Left lung (tissue), 10 donors: ENCODE results near the gene AMOTL1. TPM values are rescaled to one million over a fixed set of nuclear protein-coding genes. Genes with fewer than 3 reads are reported as not detected.
"Not testable (repeated sequence)": the region's sequence is repeated elsewhere in the genome, so short reads cannot be mapped to it uniquely, and the experiment has no call there.

Experiments used
- ATAC-seq: fragments of 200-7000 bp; cut with Tn5 transposase; one replicate; pipeline ENCODE4 v1.9.1; 2020; ENCODE audit warnings: moderate library complexity
- DNase-seq, 4 donors: peaks; one replicate each; pipeline ENCODE4 v3.0.0-alpha.2; 2013 to 2020
- H3K27ac ChIP-seq, 2 donors: fragments of 200-600 bp; sonication (generic) in 1 of 2; one replicate each; pipeline versions ENCODE4 v1.5.0 to v1.8.0; 2020 to 2021
- H3K27me3 ChIP-seq, 2 donors: fragments of 200-600 bp; sonication (generic) in 1 of 2; one replicate each; pipeline versions ENCODE4 v1.5.0 to v1.8.0; 2020 to 2021
- H3K36me3 ChIP-seq, 2 donors: fragments of 200-600 bp; sonication (generic) in 1 of 2; one replicate each; pipeline versions ENCODE4 v1.5.0 to v1.8.0; 2020 to 2021
- H3K4me1 ChIP-seq, 2 donors: fragments of 200-600 bp; one replicate each; pipeline ENCODE4 v1.8.0; 2021
- H3K4me3 ChIP-seq, 2 donors: fragments of 200-600 bp; sonication (generic) in 1 of 2; one replicate each; pipeline versions ENCODE4 v1.5.0 to v1.8.0; 2020 to 2021; ENCODE audit warnings: mild to moderate bottlenecking in 1 of 2
- H3K9me3 ChIP-seq, 2 donors: fragments of 200-600 bp; sonication (generic) in 1 of 2; one replicate each; pipeline versions ENCODE4 v1.5.0 to v1.8.0; 2020 to 2021
- CTCF ChIP-seq, 2 donors: fragments of 200-600 bp; sonication (generic) in 1 of 2; IDR thresholded peaks; one replicate each; pipeline versions ENCODE4 v1.5.0 to v1.8.0; 2021; ENCODE audit warnings: antibody characterized with exemption in 2 of 2
- intact Hi-C, 2 donors: fragments of 100-400 bp; cut with DNase I; formaldehyde crosslinking; loops; one replicate each; pipeline versions ENCODE4 v1.11.2 to v1.14.2; 2022
- polyA plus RNA-seq, 6 donors: library from polyadenylated mRNA; unstranded; fragments of 120-200 nt; gene quantifications; one replicate each; pipeline ENCODE4 v1.2.1, GENCODE V29; 2013; ENCODE audit not compliant: insufficient read length in 6 of 6
- total RNA-seq, 2 donors: library from RNA; stranded (reverse); fragmentation: NEBNext Ultra II Directional; extraction: Animal tissue kit (Norgen Biotek cat#: 25700); gene quantifications; one replicate each; pipeline ENCODE4 v1.2.1, GENCODE V29; 2021
- donor health status: DM: no; HTN: yes; CAD: no.
- donor health status: DM: no; HTN: no; CAD: no.

Gene AMOTL1
- total and polyA plus RNA-seq, 8 donors = 42.7 to 67.9 (median 55.5) TPM

- Histone ChIP-seq H3K36me3 (peaks cover 0 to 31% of the 10 kb centered on the region in 2 donors), H3K27ac (no peak overlapping the region), H3K4me1 (no peaks in the 10 kb centered on the region), H3K4me3 (no peak overlapping the region), H3K27me3 (no peaks in the 10 kb centered on the region), H3K9me3 (no peaks in the 10 kb centered on the region)
- no peak for TF ChIP-seq CTCF (IDR thresholded peaks at IDR 0.05)
- DNase-seq = no peak
- ATAC-seq = no peak
- intact Hi-C loops = no loop called here
Observed at GRCh38 chr11:94849839-94850238, 81.7 kb downstream of the AMOTL1 start.

GRCh38 chr11:94851864-94852636 lies 83.9 kb downstream of the AMOTL1 start:
- H3K36me3 ChIP-seq = peaks cover 0 to 48% of the 10 kb centered on the region in 2 donors
- ATAC-seq = no peak
- no peak overlapping the region for H3K4me3 ChIP-seq
- no peak for TF ChIP-seq CTCF (IDR thresholded peaks at IDR 0.05)
- no peaks in the 10 kb centered on the region for H3K4me1 ChIP-seq
- no peak for DNase-seq
- H3K27me3 ChIP-seq = no peaks in the 10 kb centered on the region
- intact Hi-C loops = no loop called here
- H3K27ac ChIP-seq = no peak overlapping the region
- no peaks in the 10 kb centered on the region for H3K9me3 ChIP-seq

GRCh38 chr11:94853288-94853687 lies 85.1 kb downstream of the AMOTL1 start:
- H3K27me3 ChIP-seq, H3K4me1 ChIP-seq, H3K9me3 ChIP-seq, H3K4me3 ChIP-seq, DNase-seq, H3K27ac ChIP-seq, intact Hi-C loops, ATAC-seq: not testable (repeated sequence)
- peaks cover 0 to 60% of the 10 kb centered on the region in 2 donors for H3K36me3 ChIP-seq

GRCh38 chr11:94853836-94854235 lies 85.7 kb downstream of the AMOTL1 start:
- intact Hi-C loops = no loop called here
- TF ChIP-seq CTCF (IDR thresholded peaks at IDR 0.05) = no peak
- DNase-seq (no peak), ATAC-seq (no peak)
- Histone ChIP-seq H3K27ac (no peak overlapping the region), H3K36me3 (peaks cover 0 to 60% of the 10 kb centered on the region in 2 donors), H3K9me3 (no peaks in the 10 kb centered on the region), H3K27me3 (no peaks in the 10 kb centered on the region), H3K4me3 (no peak overlapping the region), H3K4me1 (no peaks in the 10 kb centered on the region)

- peak; percentile 98 for ATAC-seq
Observed at GRCh38 chr11:94854770-94855633, 86.8 kb downstream of the AMOTL1 start.

More at GRCh38 chr11:94854770-94855633, 86.8 kb downstream of the AMOTL1 start:
- Histone ChIP-seq H3K9me3 (no peaks in the 10 kb centered on the region), H3K4me1 (no peaks in the 10 kb centered on the region), H3K4me3 (no peak overlapping the region), H3K36me3 (peaks cover 0 to 70% of the 10 kb centered on the region in 2 donors), H3K27ac (no peak overlapping the region), H3K27me3 (no peaks in the 10 kb centered on the region)
- TF ChIP-seq CTCF (IDR thresholded peaks at IDR 0.05) = no peak
- peak in 1 of 4 donors; percentile 52 for DNase-seq
- intact Hi-C loops = no loop called here
